CD14-positive monocyte (primary cell): ENCODE results near the gene ITPK1. TPM values are rescaled to one million over a fixed set of nuclear protein-coding genes. Genes with fewer than 3 reads are reported as not detected.

Experiments
- DNase-seq, 3 donors: peaks; one replicate each; pipeline ENCODE4 v3.0.0-alpha.2; 2011 to 2022
- H2AFZ ChIP-seq: 2 replicates; pipeline ENCODE4 v1.6.0; 2012; ENCODE audit warnings: mild to moderate bottlenecking, low read depth, low read length, inconsistent platforms; ENCODE audit not compliant: insufficient read depth, poor library complexity, severe bottlenecking
- H3K27ac ChIP-seq, 2 donors: 1 replicate in 1 of 2; 2 replicates in 1 of 2; pipeline ENCODE4 v1.5.1; 2012 to 2013; ENCODE audit warnings: low read length in 2 of 2, control low read depth in 1 of 2, inconsistent platforms in 1 of 2, low read depth in 1 of 2, mild to moderate bottlenecking in 1 of 2
- H3K27me3 ChIP-seq, 2 donors: one replicate each; pipeline versions ENCODE4 v1.6.0 to v1.6.1; 2011 to 2013; ENCODE audit warnings: low read length in 2 of 2; ENCODE audit not compliant: control insufficient read depth in 2 of 2, insufficient read depth in 2 of 2
- H3K36me3 ChIP-seq, 2 donors: replicated peaks in 1 of 2; 1 replicate in 1 of 2; 2 replicates in 1 of 2; pipeline versions ENCODE4 v1.5.1 to v1.6.1; 2012 to 2013; ENCODE audit warnings: low read length in 2 of 2, control low read depth in 1 of 2, inconsistent platforms in 1 of 2, mild to moderate bottlenecking in 1 of 2; ENCODE audit not compliant: insufficient read depth in 2 of 2, control insufficient read depth in 1 of 2
- H3K4me1 ChIP-seq, 2 donors: 1 replicate in 1 of 2; 2 replicates in 1 of 2; pipeline versions ENCODE4 v1.5.1 to v1.6.1; 2012 to 2013; ENCODE audit warnings: low read length in 2 of 2, control low read depth in 1 of 2, inconsistent platforms in 1 of 2, mild to moderate bottlenecking in 1 of 2, moderate library complexity in 1 of 2; ENCODE audit not compliant: insufficient read depth in 2 of 2, control insufficient read depth in 1 of 2
- H3K4me2 ChIP-seq: replicated peaks from 2 replicates; pipeline ENCODE3; 2012; ENCODE audit warnings: low read length, moderate library complexity, mild to moderate bottlenecking; ENCODE audit not compliant: poor library complexity, severe bottlenecking; ENCODE audit errors: extremely low read depth
- H3K4me3 ChIP-seq, 3 experiments: fragments of 200-600 bp in 1 of 3; sonication (generic) in 1 of 3; replicated peaks in 1 of 3; 1 replicate in 2 of 3; 2 replicates in 1 of 3; pipeline ENCODE4 v1.5.1; 2011 to 2013; ENCODE audit warnings: low read length in 3 of 3, mild to moderate bottlenecking in 3 of 3, control low read depth in 2 of 3, low read depth in 2 of 3, inconsistent platforms in 1 of 3, moderate library complexity in 1 of 3
- H3K79me2 ChIP-seq: 2 replicates; pipeline ENCODE4 v1.6.0; 2012; ENCODE audit warnings: mild to moderate bottlenecking, control low read depth, inconsistent platforms, low read length, moderate library complexity; ENCODE audit not compliant: insufficient read depth
- H3K9ac ChIP-seq: 2 replicates; pipeline ENCODE4 v1.6.0; 2017; ENCODE audit warnings: low read length, mild to moderate bottlenecking; ENCODE audit not compliant: insufficient read depth, poor library complexity, severe bottlenecking
- H3K9me3 ChIP-seq, 2 donors: replicated peaks in 1 of 2; 1 replicate in 1 of 2; 2 replicates in 1 of 2; pipeline versions ENCODE4 v1.5.1 to v1.6.1; 2012 to 2013; ENCODE audit warnings: low read length in 2 of 2, control low read depth in 1 of 2; ENCODE audit not compliant: control insufficient read depth in 1 of 2, insufficient read depth in 1 of 2
- H4K20me1 ChIP-seq: 2 replicates; pipeline ENCODE4 v1.6.0; 2012; ENCODE audit warnings: mild to moderate bottlenecking, low read length, control low read depth, moderate library complexity; ENCODE audit not compliant: insufficient read depth
- H3K27ac Mint-ChIP-seq, 7 donors: one replicate each; pipeline ENCODE4 v1.8.0; 2020; ENCODE audit warnings: mild to moderate bottlenecking in 7 of 7, mixed read lengths in 7 of 7, moderate library complexity in 6 of 7, inconsistent platforms in 2 of 7
- H3K27me3 Mint-ChIP-seq, 3 donors: one replicate each; pipeline ENCODE4 v1.8.0; 2021 to 2022; ENCODE audit warnings: low read depth in 3 of 3, mild to moderate bottlenecking in 3 of 3, mixed read lengths in 3 of 3, moderate library complexity in 3 of 3, inconsistent platforms in 1 of 3
- H3K36me3 Mint-ChIP-seq, 2 donors: one replicate each; pipeline ENCODE4 v1.8.0; 2020; ENCODE audit warnings: mixed read lengths in 2 of 2, inconsistent platforms in 1 of 2, mild to moderate bottlenecking in 1 of 2
- H3K4me1 Mint-ChIP-seq: one replicate; pipeline ENCODE4 v1.8.0; 2020; ENCODE audit warnings: mild to moderate bottlenecking, mixed read lengths
- H3K4me3 Mint-ChIP-seq, 2 donors: one replicate each; pipeline ENCODE4 v1.8.0; 2020; ENCODE audit warnings: mild to moderate bottlenecking in 2 of 2, mixed read lengths in 2 of 2, moderate library complexity in 1 of 2
- H3K9me3 Mint-ChIP-seq, 7 donors: one replicate each; pipeline ENCODE4 v1.8.0; 2020 to 2022; ENCODE audit warnings: mixed read lengths in 7 of 7, mild to moderate bottlenecking in 6 of 7, moderate library complexity in 6 of 7, inconsistent platforms in 2 of 7
- CTCF ChIP-seq: fragments of 200-600 bp; IDR thresholded peaks from one replicate; pipeline ENCODE4 v1.8.0; 2022; ENCODE audit warnings: antibody characterized with exemption, mild to moderate bottlenecking
- WGBS: methylation state at CpG from one replicate; pipeline ENCODE4 v1.1.5; 2013; ENCODE audit warnings: missing lambda C conversion rate; ENCODE audit not compliant: insufficient coverage; 5-methylcytosine and 5-hydroxymethylcytosine counted together
- intact Hi-C, 2 donors: fragments of 100-400 bp; cut with micrococcal nuclease; formaldehyde crosslinking; loops; one replicate each; pipeline versions ENCODE4 v1.15.0 to v1.15.1; 2023
- polyA plus RNA-seq, 3 donors: library from polyadenylated mRNA; depleted of rRNA in 1 of 3; unstranded in 2 of 3; stranded (reverse) in 1 of 3; fragments of 300-500 nt in 2 of 3; fragments of >200 nt in 1 of 3; fragmentation: Illumina TruSeq in 2 of 3; gene quantifications; 1 replicate in 2 of 3; 2 replicates in 1 of 3; pipeline ENCODE4 v1.2.3, GENCODE V29; 2012 to 2021

The ITPK1 gene
- polyA plus RNA-seq, 3 donors = 57.1 to 144 (median 63.0) TPM

- H3K27me3 Mint-ChIP-seq = peaks cover 0 to 3% (median 0%) of the 10 kb centered on the region in 3 donors
- no peak for DNase-seq
- no peak overlapping the region for H3K27ac Mint-ChIP-seq
- 97% methylated on average over 10 of the region's 16 CpGs for WGBS
- Histone ChIP-seq H3K27me3 (no peaks in the 10 kb centered on the region), H3K79me2 (no peaks in the 10 kb centered on the region), H4K20me1 (peaks cover 67% of the 10 kb centered on the region), H3K4me3 (no peak overlapping the region), H3K4me1 (no peaks in the 10 kb centered on the region), H3K4me2 (no peak overlapping the region), H3K36me3 (peaks cover 56 to 71% of the 10 kb centered on the region in 2 donors), H3K9ac (no peak overlapping the region), H2AFZ (no peak overlapping the region), H3K27ac (no peak overlapping the region), H3K9me3 (no peaks in the 10 kb centered on the region)
- intact Hi-C loops = no loop called here
- H3K4me3 Mint-ChIP-seq = no peak overlapping the region
- H3K4me1 Mint-ChIP-seq = no peaks in the 10 kb centered on the region
- no peaks in the 10 kb centered on the region for H3K9me3 Mint-ChIP-seq
- no peak for TF ChIP-seq CTCF
- H3K36me3 Mint-ChIP-seq = peaks cover 53 to 69% of the 10 kb centered on the region in 2 donors
Measured at GRCh38 chr14:92937051-92937937, 178.4 kb downstream of the ITPK1 start.

DNA sequence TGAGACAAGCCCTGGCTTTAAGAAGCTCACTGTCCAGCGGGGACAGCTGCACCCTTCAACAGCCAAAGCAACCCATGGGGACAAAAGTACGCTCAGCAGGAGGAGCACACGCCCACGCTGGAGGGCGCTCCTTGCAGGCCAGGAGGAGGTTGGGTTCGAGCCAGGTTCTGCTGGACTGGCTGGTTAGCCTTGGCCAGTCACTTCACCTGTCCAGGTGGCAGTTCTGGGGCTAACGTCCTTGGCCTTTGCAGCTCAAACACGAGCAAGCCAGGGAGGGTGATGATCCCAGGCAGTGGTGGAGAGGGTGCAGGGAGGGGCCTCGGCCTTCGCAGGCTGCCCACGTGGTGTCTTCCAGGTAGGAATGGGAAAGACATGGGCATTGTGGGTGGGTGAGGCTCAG, 179.6 kb downstream of the ITPK1 start:
- H3K36me3 ChIP-seq = peaks cover 46 to 59% of the 10 kb centered on the region in 2 donors
- intact Hi-C loops = no loop called here
- no peak overlapping the region for H3K27ac Mint-ChIP-seq
- no peaks in the 10 kb centered on the region for H3K9me3 ChIP-seq
- H3K27ac ChIP-seq = no peak overlapping the region
- WGBS = 98% methylated on average over 11 of the region's 11 CpGs
- H3K27me3 Mint-ChIP-seq = peaks cover 0 to 3% (median 0%) of the 10 kb centered on the region in 3 donors
- H3K9ac ChIP-seq = no peak overlapping the region
- H3K4me3 ChIP-seq = no peak overlapping the region
- H3K4me1 Mint-ChIP-seq = no peaks in the 10 kb centered on the region
- H2AFZ ChIP-seq = no peak overlapping the region
- peaks cover 56% of the 10 kb centered on the region for H4K20me1 ChIP-seq
- no peak overlapping the region for H3K4me3 Mint-ChIP-seq
- TF ChIP-seq CTCF = no peak
- no peaks in the 10 kb centered on the region for H3K27me3 ChIP-seq
- no peak overlapping the region for H3K4me2 ChIP-seq
- H3K79me2 ChIP-seq = no peaks in the 10 kb centered on the region
- no peaks in the 10 kb centered on the region for H3K9me3 Mint-ChIP-seq
- no peak for DNase-seq
- peaks cover 46 to 57% of the 10 kb centered on the region in 2 donors for H3K36me3 Mint-ChIP-seq
- no peaks in the 10 kb centered on the region for H3K4me1 ChIP-seq
